ENCODE results near the gene RFFL.

GRCh38 chr17:35069311-35069710, 5.8 kb upstream of the RFFL start:
- TF ChIP-seq TAF7 (tag; IDR thresholded peaks at IDR 0.05) (no peak), KAT8 (IDR thresholded peaks at IDR 0.05; ENCODE audit: low read depth) (no peak)

Measured in K562 (cell line).